Measurements from ENCODE around the gene WDPCP. TPM values are rescaled to one million over a fixed set of nuclear protein-coding genes. Genes with fewer than 3 reads are reported as not detected.

WDPCP gene
- total RNA-seq, 2 donors from 2014 or later, result 11.8 to 25.1 TPM

- 86 to 91% methylated on average over 1 to 2 of the region's 2 CpGs for WGBS, 2 experiments (ENCODE audit: insufficient coverage in 1 of 2, insufficient read length in 1 of 2)
- Histone ChIP-seq H3K36me3 (ENCODE audit: control insufficient read depth, insufficient read depth, low read length) (no peaks in the 10 kb centered on the region), H3K27ac (ENCODE audit: low read depth, low read length) (no peak overlapping the region), H3K9me3 (ENCODE audit: control insufficient read depth, low read length) (no peaks in the 10 kb centered on the region), H3K4me3 (ENCODE audit: low read length) (no peak overlapping the region), H3K4me1 (ENCODE audit: control insufficient read depth, insufficient read depth, low read length) (no peaks in the 10 kb centered on the region), H3K27me3 (ENCODE audit: control insufficient read depth, insufficient read depth, low read length, poor library complexity, severe bottlenecking) (no peaks in the 10 kb centered on the region), H3K9ac (ENCODE audit: extremely low read depth, low read length, poor library complexity, severe bottlenecking) (no peak overlapping the region)
- TF ChIP-seq CTCF (conservative IDR thresholded peaks at IDR 0.05), result no peak
- Mint-ChIP-seq H3K27ac (no peak overlapping the region), H3K4me3 (no peak overlapping the region), H3K9me3 (no peaks in the 10 kb centered on the region), H3K36me3 (ENCODE audit: low read depth) (no peaks in the 10 kb centered on the region), H3K4me1 (no peaks in the 10 kb centered on the region), H3K27me3 (ENCODE audit: insufficient read depth) (no peaks in the 10 kb centered on the region)
- no peak for DNase-seq
Observed at GRCh38 chr2:63261137-63261621, 327.1 kb downstream of the WDPCP start.

- no peaks in the 10 kb centered on the region for H3K36me3 ChIP-seq (ENCODE audit: control insufficient read depth, insufficient read depth, low read length)
- no peak overlapping the region for H3K4me3 ChIP-seq (ENCODE audit: low read length)
- H3K27ac ChIP-seq (ENCODE audit: low read depth, low read length), result no peak overlapping the region
- H3K9ac ChIP-seq (ENCODE audit: extremely low read depth, low read length, poor library complexity, severe bottlenecking), result no peak overlapping the region
- H3K27me3 Mint-ChIP-seq (ENCODE audit: insufficient read depth), result no peaks in the 10 kb centered on the region
- H3K27ac Mint-ChIP-seq, result no peak overlapping the region
- no peaks in the 10 kb centered on the region for H3K4me1 ChIP-seq (ENCODE audit: control insufficient read depth, insufficient read depth, low read length)
- no peaks in the 10 kb centered on the region for H3K4me1 Mint-ChIP-seq
- WGBS, 2 experiments (ENCODE audit: insufficient coverage in 1 of 2, insufficient read length in 1 of 2), result 94 to 95% methylated on average over 2 of the region's 2 CpGs
- no peaks in the 10 kb centered on the region for H3K27me3 ChIP-seq (ENCODE audit: control insufficient read depth, insufficient read depth, low read length, poor library complexity, severe bottlenecking)
- H3K4me3 Mint-ChIP-seq, result no peak overlapping the region
- TF ChIP-seq CTCF (conservative IDR thresholded peaks at IDR 0.05), result no peak
- no peak for DNase-seq
- no peaks in the 10 kb centered on the region for H3K9me3 Mint-ChIP-seq
- peaks cover 3% of the 10 kb centered on the region for H3K9me3 ChIP-seq (ENCODE audit: control insufficient read depth, low read length)
- no peaks in the 10 kb centered on the region for H3K36me3 Mint-ChIP-seq (ENCODE audit: low read depth)
Observed at GRCh38 chr2:63257473-63257872, 330.8 kb downstream of the WDPCP start.

- Histone ChIP-seq H3K9ac (ENCODE audit: extremely low read depth, low read length, poor library complexity, severe bottlenecking) (no peak overlapping the region), H3K27ac (ENCODE audit: low read depth, low read length) (no peak overlapping the region), H3K4me1 (ENCODE audit: control insufficient read depth, insufficient read depth, low read length) (no peaks in the 10 kb centered on the region), H3K27me3 (ENCODE audit: control insufficient read depth, insufficient read depth, low read length, poor library complexity, severe bottlenecking) (no peaks in the 10 kb centered on the region), H3K4me3 (ENCODE audit: low read length) (no peak overlapping the region), H3K36me3 (ENCODE audit: control insufficient read depth, insufficient read depth, low read length) (no peaks in the 10 kb centered on the region), H3K9me3 (ENCODE audit: control insufficient read depth, low read length) (peaks cover 3% of the 10 kb centered on the region)
- no peak for DNase-seq
- WGBS, 2 experiments (ENCODE audit: insufficient coverage in 1 of 2, insufficient read length in 1 of 2), result 93 to 95% methylated on average over 2 of the region's 2 CpGs
- H3K27ac Mint-ChIP-seq, result no peak overlapping the region
- no peaks in the 10 kb centered on the region for H3K9me3 Mint-ChIP-seq
- no peaks in the 10 kb centered on the region for H3K36me3 Mint-ChIP-seq (ENCODE audit: low read depth)
- H3K4me1 Mint-ChIP-seq, result no peaks in the 10 kb centered on the region
- H3K4me3 Mint-ChIP-seq, result no peak overlapping the region
- no peaks in the 10 kb centered on the region for H3K27me3 Mint-ChIP-seq (ENCODE audit: insufficient read depth)
- no peak for TF ChIP-seq CTCF (conservative IDR thresholded peaks at IDR 0.05)
Observed at GRCh38 chr2:63249161-63249560, 339.1 kb downstream of the WDPCP start.

Data from endodermal cell (in vitro differentiated cells).